Left lobe of liver (tissue), 2 donors: ENCODE data around the gene UQCRC1. TPM values are rescaled to one million over a fixed set of nuclear protein-coding genes. Genes with fewer than 3 reads are reported as not detected.

Experiments used
- ATAC-seq: fragments of 200-7000 bp; cut with Tn5 transposase; one replicate; pipeline ENCODE4 v1.9.1; 2020; ENCODE audit warnings: mild to moderate bottlenecking, moderate library complexity
- DNase-seq: peaks from one replicate; pipeline ENCODE4 v3.0.0-alpha.2; 2020; ENCODE audit warnings: low spot score
- total RNA-seq: library from RNA; stranded (reverse); gene quantifications from one replicate; pipeline ENCODE4 v1.2.1, GENCODE V29; 2021
- donor health status: DM: no; HTN: no; CAD: no; lungs with moderate emphysema.
- donor health status: DM: no; HTN: yes; CAD: no.

The UQCRC1 gene
- total RNA-seq, 1 donor from 2014 or later = 232 TPM

DNA sequence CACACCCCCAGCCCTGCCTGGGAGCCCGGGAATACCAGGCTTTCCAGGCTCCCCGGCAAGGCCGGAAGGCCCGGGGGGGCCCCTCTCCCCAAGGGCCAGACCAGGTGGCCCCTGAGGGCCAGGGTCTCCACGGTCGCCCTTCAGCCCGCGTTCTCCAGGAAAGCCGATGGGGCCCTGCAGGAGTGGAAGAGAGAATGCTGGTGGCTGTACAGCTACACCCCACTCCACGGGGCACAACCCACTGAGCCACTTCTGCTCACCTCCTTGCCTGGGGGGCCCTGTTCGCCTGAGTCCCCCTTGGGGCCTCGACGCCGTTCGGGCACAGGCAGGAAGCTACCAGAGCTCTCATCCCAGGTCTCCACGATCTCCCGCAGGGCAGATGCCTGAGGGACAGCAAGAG lies 34.1 kb downstream of the UQCRC1 start:
- ATAC-seq (no peak), DNase-seq (no peak)

DNA sequence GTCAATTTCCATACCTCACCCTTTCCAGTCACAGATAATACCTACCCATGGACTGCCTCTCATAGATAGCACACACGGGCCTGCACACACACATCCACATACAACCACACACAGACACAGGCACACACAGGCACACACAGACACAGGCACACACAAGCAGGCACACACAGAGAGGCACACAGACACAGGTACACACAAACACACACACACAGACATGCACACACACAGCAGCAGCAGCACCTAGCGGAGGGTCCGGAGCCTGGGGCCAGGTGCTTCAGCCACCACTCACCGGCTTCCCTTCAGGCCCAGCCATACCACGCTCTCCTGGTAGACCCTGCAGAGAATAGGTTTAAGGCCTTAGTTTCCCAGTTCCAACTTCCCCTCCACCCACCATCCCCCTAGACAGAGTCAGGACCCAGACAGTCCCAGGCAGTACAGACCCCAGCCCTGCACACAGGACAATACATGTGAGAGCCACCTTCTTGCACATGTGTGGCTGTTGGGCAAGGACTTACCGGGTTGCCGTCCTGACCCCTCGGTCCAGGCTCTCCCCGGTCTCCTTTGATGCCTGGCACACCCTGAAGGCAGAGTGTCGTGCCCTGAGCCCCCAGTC lies 35.4 kb downstream of the UQCRC1 start:
- ATAC-seq (no peak), DNase-seq (no peak)

DNA sequence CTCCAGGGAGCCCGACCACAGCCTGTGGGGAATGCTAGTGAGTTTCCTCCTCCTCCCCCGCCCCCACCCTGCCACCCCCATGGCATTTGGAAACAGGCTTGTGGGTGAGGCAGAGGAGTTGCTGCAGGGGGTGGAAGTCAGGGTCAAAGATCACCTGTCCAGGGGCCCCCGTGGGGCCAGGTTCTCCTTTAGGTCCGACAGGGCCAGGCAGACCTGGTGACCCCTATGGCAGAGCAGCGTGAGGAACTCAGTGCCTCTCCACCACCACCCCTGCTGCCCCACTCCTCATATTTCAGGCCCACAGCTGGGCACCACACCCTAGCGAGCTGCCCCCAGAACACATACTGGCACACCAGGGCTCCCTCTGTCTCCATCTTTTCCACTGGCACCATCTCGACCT lies 36.9 kb downstream of the UQCRC1 start:
- DNase-seq = no peak
- ATAC-seq = no peak

DNA sequence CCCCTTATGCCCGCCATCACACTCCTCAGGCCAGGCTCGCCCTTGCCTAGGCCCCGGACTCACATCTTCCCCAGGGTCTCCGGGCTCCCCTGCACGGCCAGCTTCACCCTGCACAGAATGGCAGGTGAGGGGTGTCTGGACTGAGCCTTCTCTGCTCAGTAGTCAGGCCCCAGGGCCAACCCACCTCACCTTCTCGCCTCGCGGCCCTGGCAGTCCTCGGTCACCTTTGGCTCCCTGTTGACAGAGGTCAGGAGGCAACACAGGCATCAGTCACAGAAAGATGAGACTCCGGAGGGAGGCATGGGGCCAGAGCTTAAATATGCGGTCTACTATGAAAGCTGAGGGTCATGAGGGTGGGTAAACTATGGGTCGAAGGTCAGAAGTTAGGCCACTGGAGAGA lies 37.5 kb downstream of the UQCRC1 start:
- ATAC-seq = no peak
- no peak for DNase-seq

DNA sequence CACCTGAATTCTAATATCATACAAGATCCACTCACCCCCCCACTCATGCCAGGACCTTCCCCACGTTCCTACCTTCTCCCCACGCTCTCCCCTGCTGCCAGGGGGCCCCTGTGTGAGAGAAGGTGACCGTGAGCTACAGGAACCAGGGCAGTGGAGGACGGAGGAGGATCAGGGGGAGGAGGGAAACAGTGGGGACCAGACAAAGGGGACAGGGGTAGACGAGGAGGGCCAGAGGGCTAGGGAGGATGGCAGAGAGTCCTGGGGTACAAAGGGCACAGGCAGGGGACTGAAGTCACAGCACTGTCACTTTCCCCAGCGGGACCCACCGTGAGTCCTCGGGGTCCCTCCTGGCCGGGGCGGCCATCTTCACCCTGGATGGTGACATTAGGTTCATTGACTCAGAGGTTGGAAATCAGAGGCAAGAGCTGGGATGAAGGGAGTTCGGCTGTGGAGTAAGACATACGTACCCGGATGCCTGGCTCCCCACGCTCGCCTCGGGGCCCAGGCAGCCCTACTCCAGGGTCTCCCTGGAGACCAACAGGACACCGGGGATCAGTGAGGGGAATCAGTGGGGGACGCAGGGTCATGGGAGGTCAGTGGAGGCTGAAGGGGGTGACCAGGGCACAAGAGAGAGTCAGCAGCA lies 39.5 kb downstream of the UQCRC1 start:
- no peak for DNase-seq
- ATAC-seq = no peak

DNA sequence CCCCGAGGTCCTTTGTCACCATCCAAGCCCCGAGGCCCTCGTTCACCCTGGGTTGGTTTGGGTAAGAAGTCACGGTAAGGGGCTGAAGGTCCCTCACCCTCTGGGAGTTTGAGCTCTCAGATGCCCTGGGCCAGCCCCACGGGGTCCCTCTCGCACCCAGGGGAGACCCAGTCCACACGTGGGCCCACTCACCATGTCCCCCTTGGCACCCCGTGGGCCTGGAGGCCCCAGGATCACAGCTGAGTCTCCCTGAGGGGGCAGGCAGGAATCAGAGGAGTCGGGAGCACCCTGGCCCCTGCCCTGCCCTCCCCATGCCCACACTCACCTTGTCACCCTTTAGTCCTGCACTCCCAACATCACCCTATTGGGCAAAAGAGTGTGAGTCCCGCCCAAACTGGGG lies 40.0 kb downstream of the UQCRC1 start:
- no peak for ATAC-seq
- DNase-seq = no peak

DNA sequence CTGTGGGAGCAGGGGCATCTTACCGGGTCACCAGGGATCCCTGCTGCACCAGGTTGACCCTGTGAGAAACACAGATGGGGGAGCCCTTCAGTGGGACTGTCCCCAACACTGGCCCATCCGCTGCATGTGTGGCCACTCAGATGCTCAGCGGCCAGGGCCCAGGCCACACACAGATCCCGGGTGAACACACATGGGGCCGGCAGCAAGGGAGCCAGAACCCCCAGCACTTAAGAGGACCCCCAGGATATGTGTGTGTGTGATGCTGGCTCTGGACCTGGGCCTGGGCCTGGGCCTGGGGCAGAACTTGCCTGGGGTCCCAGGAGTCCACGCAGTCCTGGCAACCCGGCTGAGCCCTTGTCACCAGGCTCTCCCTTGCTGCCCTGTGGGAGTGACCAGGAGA lies 41.0 kb downstream of the UQCRC1 start:
- ATAC-seq (no peak), DNase-seq (no peak)

DNA sequence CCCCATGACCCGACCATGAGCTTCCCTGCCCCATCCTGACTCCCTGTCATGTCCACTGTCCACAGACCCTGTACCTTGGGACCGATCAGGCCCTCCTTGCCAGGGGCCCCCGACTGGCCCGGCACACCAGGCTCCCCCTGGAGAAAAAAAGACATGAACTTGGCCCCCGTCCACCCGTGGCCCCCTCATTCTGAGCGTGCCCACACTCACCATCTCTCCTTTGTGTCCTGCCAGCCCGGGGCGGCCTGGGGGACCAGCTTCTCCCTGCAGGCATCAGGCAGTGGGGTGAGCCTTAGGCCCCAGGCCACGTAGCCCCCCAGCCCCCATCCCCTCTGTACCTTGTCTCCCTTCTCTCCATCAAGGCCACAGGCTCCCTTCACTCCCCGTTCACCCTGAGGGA lies 41.9 kb downstream of the UQCRC1 start:
- ATAC-seq (no peak), DNase-seq (no peak)

DNA sequence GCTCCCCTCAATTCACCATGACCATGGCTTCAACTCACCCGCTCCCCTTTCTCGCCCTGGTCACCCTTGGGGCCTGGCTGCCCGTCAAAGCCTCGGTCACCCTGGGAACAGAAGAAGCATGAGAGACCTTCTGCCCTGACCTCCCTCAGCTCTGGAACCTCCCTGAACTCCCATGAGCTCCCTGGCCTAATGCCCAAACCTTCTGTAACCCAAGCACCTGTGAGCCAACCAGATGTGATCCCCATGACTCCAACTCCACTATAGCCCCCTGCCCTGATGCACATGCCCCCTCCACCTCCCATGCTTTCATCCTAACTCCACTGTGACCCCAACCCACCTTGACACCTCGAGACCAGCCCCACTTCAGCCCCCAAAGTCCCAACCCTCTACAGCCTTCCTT lies 42.4 kb downstream of the UQCRC1 start:
- no peak for ATAC-seq
- DNase-seq = no peak

DNA sequence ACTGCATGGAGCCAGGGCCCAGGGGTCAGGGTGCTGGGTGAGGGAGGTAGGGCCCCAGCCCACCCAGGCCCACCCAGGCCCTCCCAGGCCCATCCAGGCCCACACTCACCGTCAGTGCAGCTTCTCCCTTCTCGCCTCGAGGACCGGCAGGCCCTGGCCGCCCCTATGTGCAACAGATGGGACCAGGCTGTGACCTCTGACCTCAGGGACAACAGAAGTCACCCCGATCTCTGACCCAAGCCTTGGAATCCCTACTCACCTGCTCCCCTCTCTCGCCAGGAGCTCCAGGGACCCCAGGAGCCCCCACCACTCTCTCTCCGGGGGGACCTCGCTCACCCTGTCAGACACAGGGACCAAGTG lies 43.1 kb downstream of the UQCRC1 start:
- ATAC-seq = no peak
- DNase-seq = no peak

DNA sequence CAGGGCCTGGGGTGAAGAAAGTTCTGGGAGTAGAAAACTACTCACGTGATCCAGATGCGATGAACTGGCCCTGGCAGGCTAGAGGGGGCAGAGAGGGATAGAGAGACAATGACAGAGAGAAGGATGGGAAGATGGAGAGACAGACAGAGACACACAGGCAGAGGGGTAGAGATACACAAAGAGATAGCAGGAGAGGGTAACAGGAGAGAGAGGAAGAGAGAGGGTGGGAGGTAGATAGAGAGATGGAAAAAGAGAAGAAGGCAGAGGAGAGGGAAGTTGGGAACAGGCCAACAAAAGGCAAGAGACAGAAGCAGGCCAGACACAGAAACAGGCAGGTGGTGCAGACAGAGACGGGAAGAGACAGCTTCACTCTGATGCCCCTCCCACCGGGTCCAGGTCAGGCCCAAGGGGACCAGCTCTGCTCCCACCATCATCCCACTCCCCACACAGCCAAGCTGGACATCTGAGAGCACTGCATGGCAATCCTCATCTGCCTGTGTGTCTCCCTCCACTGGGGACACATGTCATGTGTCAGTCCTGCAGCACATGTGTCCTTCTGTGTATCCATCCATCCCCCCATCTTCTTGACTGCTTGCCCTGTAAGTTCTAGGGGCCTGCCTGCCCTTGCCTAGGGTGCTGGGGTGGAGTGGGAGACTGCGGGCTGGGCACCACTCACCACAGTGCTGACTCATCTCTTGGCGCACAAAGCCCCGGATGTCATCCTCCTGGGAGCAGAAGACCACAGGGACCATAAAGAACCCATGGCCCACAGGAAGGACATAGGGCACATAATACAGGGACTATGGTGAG lies 43.6 kb downstream of the UQCRC1 start:
- ATAC-seq (no peak), DNase-seq (no peak)

DNA sequence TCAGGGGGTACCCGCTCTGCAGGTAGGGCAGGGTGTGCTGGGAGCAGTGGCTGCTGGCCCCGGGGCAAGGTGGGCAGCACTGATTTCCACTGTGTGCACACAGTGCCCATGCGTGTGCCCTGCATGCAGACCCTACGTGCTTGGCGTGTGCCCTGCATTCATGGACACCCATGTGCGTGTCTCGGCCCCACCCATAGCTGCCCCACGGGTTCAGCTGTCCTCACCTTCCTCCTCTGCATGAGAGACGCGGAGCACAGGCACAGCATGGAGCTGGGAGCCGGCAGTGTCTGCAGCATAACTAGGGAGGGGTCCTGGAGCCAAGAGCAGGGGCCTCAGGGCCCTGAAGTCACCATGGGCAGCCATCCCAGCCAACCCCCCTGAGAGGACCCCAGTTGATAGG lies 44.3 kb downstream of the UQCRC1 start:
- ATAC-seq = no peak

DNA sequence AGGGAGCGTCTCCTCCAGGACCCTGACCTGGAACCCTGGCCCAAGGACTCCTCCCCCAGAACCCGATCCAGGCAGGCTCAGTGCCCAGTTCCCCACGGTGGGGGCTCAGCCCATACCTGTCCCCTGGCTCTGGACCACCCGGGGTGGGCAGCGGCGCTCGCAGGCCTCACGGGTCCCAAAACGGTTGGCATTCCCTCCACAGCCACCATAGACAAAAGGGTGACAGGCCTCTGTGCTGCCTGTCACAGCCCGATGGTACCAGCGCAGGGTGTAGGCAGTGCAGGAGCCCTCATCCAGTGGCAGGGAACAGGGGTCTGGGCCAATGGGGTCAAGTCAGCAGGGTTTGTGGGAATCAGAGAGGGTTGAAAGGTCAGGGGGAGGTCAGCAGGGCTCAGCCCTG lies 44.8 kb downstream of the UQCRC1 start:
- no peak for DNase-seq
- ATAC-seq = no peak

More for the DNA sequence above, 44.3 kb downstream of the UQCRC1 start:
- no peak for DNase-seq

DNA sequence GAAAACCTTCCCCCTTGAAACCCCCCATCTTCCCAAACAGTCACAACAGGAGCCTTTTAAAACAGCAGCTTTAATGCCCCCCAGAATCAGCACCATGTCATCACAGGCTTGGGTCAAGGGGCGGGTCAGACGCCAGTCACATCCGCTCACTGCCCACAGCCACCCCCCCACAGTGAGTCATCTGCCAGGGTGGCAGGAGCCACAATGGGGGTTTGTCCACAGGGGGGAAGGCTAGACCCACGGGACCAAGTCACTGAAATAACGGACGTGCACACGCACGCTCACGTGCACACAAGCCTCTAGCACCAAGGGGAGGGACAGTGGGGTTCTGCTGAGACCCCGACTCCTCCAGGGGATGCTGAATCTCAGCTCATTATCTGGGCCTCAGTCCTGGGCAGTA lies 45.4 kb downstream of the UQCRC1 start:
- DNase-seq (no peak), ATAC-seq (no peak)

DNA sequence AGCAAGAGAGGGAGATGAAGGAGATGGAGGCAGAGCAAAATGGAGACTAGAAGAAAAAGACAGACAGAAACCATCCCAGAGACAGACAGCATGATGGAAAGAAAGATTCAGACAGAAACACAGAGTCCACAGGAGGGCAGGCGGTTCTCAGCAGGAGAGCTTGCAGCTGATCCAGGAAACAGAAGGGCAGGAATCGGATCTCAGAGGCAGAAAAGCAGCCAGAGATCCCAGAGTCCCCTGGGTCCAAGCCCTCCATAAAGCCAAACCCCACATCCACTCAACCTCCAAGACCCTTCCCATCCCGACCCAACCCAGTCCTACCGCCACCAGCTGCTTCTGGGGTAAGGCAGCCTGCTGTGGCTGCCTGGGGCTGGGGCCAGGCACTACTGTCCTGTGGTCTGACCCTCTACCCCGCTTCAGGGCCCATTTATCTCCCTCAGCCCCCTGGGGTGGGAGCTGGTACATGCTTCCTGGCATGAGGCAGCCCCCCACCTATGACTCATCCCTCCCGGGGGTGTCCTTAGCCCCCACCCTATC lies 46.0 kb downstream of the UQCRC1 start, which contains the start of gene UCN2:
Gene UCN2 (minus strand): TSS at position 400 of the 537 bp plus-strand sequence. CDS start 657 bp downstream, outside the sequence.
- DNase-seq = no peak
- ATAC-seq = no peak

DNA sequence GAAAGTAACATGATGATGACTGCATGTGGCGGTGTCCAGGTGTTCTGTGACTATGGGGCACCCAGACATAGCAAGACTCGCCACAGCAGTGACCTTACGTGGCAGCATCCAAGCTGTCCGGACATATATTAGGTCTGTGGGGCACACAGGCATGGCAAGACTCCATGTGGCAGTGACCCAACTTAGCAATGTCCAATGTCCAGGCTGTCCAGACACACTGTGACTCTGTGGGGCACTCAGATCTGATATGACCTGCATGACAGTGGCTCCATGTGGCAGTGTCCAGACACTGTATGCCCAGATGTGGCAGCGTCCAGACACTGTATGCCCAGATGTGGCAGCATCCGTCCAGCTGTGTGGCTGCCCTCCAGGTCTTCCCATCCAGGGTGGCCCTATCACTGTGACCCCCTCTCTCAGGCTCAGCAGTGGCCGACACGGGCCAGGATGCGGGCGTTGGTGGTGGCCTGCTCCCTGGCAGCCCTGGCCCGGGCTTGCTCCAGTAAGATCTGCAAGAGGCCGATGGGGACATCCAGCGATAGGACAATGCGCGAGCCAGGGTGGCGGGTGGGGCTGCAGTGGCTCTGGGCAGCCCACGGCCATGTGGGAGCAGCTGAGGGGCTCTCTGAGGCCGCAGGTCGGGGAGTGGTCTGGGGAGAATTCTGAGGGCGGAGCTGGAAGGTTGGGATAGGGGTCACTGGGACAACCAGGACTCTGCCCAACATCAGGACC lies 46.9 kb downstream of the UQCRC1 start:
- DNase-seq (peak; percentile 62), ATAC-seq (peak; percentile 41)

DNA sequence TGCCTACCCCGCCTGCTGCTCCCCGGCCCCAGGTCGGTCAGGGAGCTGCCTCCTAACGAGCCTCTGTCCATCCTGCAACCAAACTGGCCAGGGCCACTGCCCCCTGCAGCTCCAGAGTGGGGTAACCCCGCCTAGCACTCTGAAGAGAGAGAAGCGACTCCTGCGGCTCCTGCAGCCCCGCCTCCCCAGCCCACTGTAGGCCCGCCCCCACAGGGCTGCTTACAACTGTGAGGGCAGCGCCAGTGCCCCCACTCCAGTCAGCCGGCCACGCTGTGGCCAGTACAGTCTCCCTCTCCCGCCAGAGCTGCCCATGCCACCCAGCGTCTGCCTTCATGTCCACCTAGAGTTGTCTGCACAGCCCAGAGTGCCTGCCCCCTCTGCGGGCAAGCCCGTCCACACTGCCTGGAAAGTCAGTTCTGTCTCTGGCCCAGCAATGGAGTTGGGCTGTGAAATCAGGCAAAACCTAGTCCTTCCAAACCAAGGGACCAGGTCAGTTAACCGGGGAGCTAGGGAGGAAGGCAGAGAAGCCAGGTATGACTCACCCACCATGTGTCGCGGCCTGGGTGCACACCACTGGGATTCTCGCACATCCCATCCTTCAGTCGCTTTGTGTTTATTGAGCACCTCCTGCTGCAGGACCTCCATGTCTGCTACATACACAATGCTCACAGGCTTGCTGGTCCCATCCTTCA lies 48.3 kb downstream of the UQCRC1 start:
- DNase-seq = no peak
- no peak for ATAC-seq

DNA sequence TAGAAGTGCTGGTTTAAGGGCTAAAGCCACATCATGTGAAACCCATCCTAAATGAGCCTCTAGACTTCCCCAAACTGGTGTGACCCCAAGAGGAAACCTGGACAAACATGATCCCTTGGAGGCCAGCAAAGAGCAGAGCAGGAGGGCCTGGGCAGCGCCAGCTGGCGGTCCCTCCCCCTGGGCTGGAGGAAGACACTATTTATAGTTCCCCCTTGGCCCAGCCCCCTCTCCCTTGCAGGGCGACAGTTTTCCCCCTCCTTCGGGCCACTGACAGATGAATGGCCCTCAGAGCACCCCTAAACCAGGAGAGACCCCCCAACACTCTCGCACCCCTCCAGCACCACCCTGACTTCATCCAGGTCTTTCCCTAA lies 48.8 kb downstream of the UQCRC1 start:
- ATAC-seq = no peak
- no peak for DNase-seq

DNA sequence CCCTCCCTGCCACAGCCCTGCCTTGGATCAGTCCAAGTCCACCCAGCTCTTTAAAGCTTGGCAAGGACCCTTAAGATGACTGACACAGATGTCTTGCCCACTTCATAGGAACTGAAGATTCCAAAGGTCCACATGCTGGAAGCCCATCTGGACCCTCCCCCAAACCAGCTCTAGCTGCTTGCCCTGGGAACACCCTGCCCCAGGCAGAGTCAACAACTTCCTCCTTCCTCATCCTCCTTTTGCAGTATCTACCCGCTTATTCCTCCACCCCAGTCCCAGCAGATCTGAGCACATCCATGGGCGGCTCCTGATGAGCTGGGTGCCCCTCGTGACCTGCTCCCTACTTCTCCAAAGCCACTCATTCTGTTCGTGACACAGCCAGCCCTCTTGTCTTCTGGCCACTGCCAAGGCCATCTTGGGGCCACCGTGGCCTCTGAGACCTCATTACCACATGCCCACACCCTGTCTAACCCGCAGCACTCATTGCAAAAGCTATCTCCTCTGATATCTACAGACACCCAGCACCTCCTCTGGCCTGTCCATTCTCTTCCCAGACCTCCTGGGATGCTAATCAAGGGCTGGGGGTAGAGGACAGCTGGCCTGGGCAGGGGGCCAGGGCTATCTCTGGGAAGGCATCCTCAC lies 50.8 kb downstream of the UQCRC1 start:
- ATAC-seq (no peak), DNase-seq (no peak)
